IMR-90 (cell line): Measurements from ENCODE around the gene PGBD4.

Experiments
- CHD1 ChIP-seq: IDR thresholded peaks from 2 replicates; pipeline ENCODE4 v1.6.1; 2012; ENCODE audit warnings: low read depth, low read length, improper control_type of control experiment
- CTCF ChIP-seq: conservative IDR thresholded peaks from 2 replicates; pipeline ENCODE4 v1.5.1; 2012; ENCODE audit warnings: mild to moderate bottlenecking, low read depth, low read length, improper control_type of control experiment
- MAFK ChIP-seq: IDR thresholded peaks from 2 replicates; pipeline ENCODE4 v1.6.1; 2012; ENCODE audit warnings: low read depth, low read length, improper control_type of control experiment
- POLR2A ChIP-seq: IDR thresholded peaks from 2 replicates; pipeline ENCODE4 v1.6.1; 2012; ENCODE audit warnings: mild to moderate bottlenecking, low read depth, low read length
- RAD21 ChIP-seq: IDR thresholded peaks from 2 replicates; pipeline ENCODE4 v1.6.1; 2012; ENCODE audit warnings: low read length, improper control_type of control experiment
- SMC3 ChIP-seq: fragments of 150-350 bp; IDR thresholded peaks from 2 replicates; pipeline ENCODE4 v1.6.1; 2016; ENCODE audit warnings: low read depth, mild to moderate bottlenecking, antibody characterized with exemption, low read length, moderate library complexity
- USF2 ChIP-seq: fragments of 150-350 bp; IDR thresholded peaks from 2 replicates; pipeline ENCODE4 v1.6.1; 2017; ENCODE audit warnings: mild to moderate bottlenecking, antibody characterized with exemption, low read length, low read depth

- TF ChIP-seq POLR2A: no peak
- no peak for TF ChIP-seq RAD21
- no peak for TF ChIP-seq USF2
- TF ChIP-seq CHD1: no peak
- no peak for TF ChIP-seq CTCF
- TF ChIP-seq SMC3: no peak
- no peak for TF ChIP-seq MAFK
These were observed 16.1 kb upstream of the PGBD4 start for GRCh38 chr15:34085746-34086145.
